Naive thymus-derived CD4-positive, alpha-beta T cell (primary cell): Measurements from ENCODE around the gene MARCHF10. TPM values are rescaled to one million over a fixed set of nuclear protein-coding genes. Genes with fewer than 3 reads are reported as not detected.

Experiments
- ATAC-seq: fragments of 150-1000 bp; cut with Tn5 transposase; 2 replicates; pipeline ENCODE4 v1.10.0; 2021; ENCODE audit warnings: mild to moderate bottlenecking, moderate library complexity
- CTCF ChIA-PET: fragments of 350-600 bp; sonication (Branson Sonifier 250); formaldehyde crosslinking; loops from one replicate; lab custom pipeline; 2021; ENCODE audit warnings: antibody characterized with exemption; lab: Charles Lee
- POLR2A ChIA-PET: fragments of 350-600 bp; sonication (Branson Sonifier 250); formaldehyde crosslinking; loops from one replicate; lab custom pipeline; 2021; ENCODE audit warnings: antibody characterized with exemption, inconsistent platforms; lab: Charles Lee
- DNase-seq, 9 donors: peaks; one replicate each; pipeline versions ENCODE4 v3.0.0 to v3.0.0-alpha.2; 2020 to 2022; ENCODE audit warnings: mixed read lengths in 1 of 9
- H3K27ac ChIP-seq: one replicate; pipeline ENCODE4 v1.7.0; 2013; ENCODE audit warnings: mild to moderate bottlenecking, low read depth, low read length, moderate library complexity
- H3K27me3 ChIP-seq, 2 donors: one replicate each; pipeline ENCODE4 v1.7.0; 2013; ENCODE audit warnings: low read length in 2 of 2, mild to moderate bottlenecking in 2 of 2, moderate library complexity in 2 of 2; ENCODE audit not compliant: control insufficient read depth in 2 of 2, insufficient read depth in 2 of 2
- H3K36me3 ChIP-seq, 3 experiments: 1 replicate in 2 of 3; 2 replicates in 1 of 3; pipeline ENCODE4 v1.7.0; 2013; ENCODE audit warnings: low read length in 3 of 3, mild to moderate bottlenecking in 3 of 3, moderate library complexity in 1 of 3; ENCODE audit not compliant: insufficient read depth in 3 of 3, control insufficient read depth in 2 of 3
- H3K4me1 ChIP-seq, 2 donors: one replicate each; pipeline ENCODE4 v1.7.0; 2013; ENCODE audit warnings: low read length in 2 of 2, mild to moderate bottlenecking in 2 of 2, moderate library complexity in 1 of 2; ENCODE audit not compliant: control insufficient read depth in 2 of 2, insufficient read depth in 2 of 2
- H3K4me3 ChIP-seq: 2 replicates; pipeline ENCODE4 v1.7.0; 2013; ENCODE audit warnings: mild to moderate bottlenecking, low read length
- H3K9me3 ChIP-seq, 3 experiments: 1 replicate in 2 of 3; 2 replicates in 1 of 3; pipeline ENCODE4 v1.7.0; 2013; ENCODE audit warnings: low read length in 3 of 3; ENCODE audit not compliant: control insufficient read depth in 2 of 3
- H3K27ac Mint-ChIP-seq, 9 donors: one replicate each; pipeline ENCODE4 v1.8.0; 2020 to 2022; ENCODE audit warnings: mixed read lengths in 9 of 9, mild to moderate bottlenecking in 8 of 9, moderate library complexity in 5 of 9, inconsistent platforms in 2 of 9
- H3K27me3 Mint-ChIP-seq, 5 donors: one replicate each; pipeline ENCODE4 v1.8.0; 2021 to 2022; ENCODE audit warnings: mixed read lengths in 5 of 5, mild to moderate bottlenecking in 1 of 5
- H3K36me3 Mint-ChIP-seq, 5 donors: one replicate each; pipeline ENCODE4 v1.8.0; 2020 to 2022; ENCODE audit warnings: mixed read lengths in 5 of 5, mild to moderate bottlenecking in 3 of 5, inconsistent platforms in 1 of 5
- H3K4me1 Mint-ChIP-seq, 7 donors: one replicate each; pipeline ENCODE4 v1.8.0; 2020 to 2022; ENCODE audit warnings: mixed read lengths in 7 of 7, mild to moderate bottlenecking in 3 of 7, inconsistent platforms in 1 of 7
- H3K4me3 Mint-ChIP-seq, 10 donors: one replicate each; pipeline ENCODE4 v1.8.0; 2020 to 2022; ENCODE audit warnings: mild to moderate bottlenecking in 10 of 10, mixed read lengths in 10 of 10, moderate library complexity in 6 of 10, inconsistent platforms in 2 of 10
- H3K9me3 Mint-ChIP-seq, 11 donors: one replicate each; pipeline ENCODE4 v1.8.0; 2020 to 2022; ENCODE audit warnings: mixed read lengths in 11 of 11, mild to moderate bottlenecking in 4 of 11, inconsistent platforms in 1 of 11, moderate library complexity in 1 of 11
- intact Hi-C, 2 donors: fragments of 100-400 bp; cut with micrococcal nuclease; formaldehyde crosslinking; loops; one replicate each; pipeline ENCODE4 v1.15.1; 2023
- polyA plus RNA-seq, 2 donors: library from polyadenylated mRNA; unstranded; fragments of 300-500 nt; fragmentation: Illumina TruSeq; gene quantifications; one replicate each; pipeline ENCODE4 v1.2.3, GENCODE V29; 2021
- total RNA-seq, 6 experiments: library from RNA in 5 of 6; stranded (reverse) in 5 of 6; gene quantifications; 1 replicate in 5 of 6; 2 replicates in 1 of 6; pipeline ENCODE4 v1.2.3 and lab custom pipeline; 2021 to 2026

Gene MARCHF10
- total and polyA plus RNA-seq, 7 experiments from 2014 or later = 0.13 to 0.43 (median 0.29) TPM; not detected in 4

DNA sequence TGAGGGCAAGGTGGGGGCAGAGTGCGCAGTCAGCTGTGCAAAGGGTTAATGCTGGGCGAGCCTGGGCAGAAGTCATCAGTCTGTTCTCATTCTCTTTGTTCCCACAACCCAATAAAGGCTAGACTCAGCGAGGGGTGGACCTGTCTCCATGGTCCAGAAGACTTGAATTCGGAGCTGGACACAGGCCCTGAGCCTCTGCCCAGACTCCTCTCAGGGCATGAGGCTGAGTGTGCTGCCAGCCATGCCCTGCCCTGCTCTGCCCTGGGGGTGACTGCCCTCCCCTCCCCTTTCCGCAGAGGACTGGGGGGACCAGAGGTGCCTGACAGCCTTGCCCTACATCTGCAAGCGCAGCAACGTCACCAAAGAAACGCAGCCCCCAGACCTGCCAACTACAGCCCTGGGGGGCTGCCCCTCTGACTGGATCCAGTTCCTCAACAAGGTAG, 126.2 kb downstream of the MARCHF10 start:
- Histone ChIP-seq H3K27ac (no peak overlapping the region), H3K4me1 (no peaks in the 10 kb centered on the region), H3K4me3 (no peak overlapping the region), H3K27me3 (no peaks in the 10 kb centered on the region), H3K9me3 (no peaks in the 10 kb centered on the region), H3K36me3 (no peaks in the 10 kb centered on the region)
- H3K9me3 Mint-ChIP-seq = no peaks in the 10 kb centered on the region
- ATAC-seq (no peak), DNase-seq (no peak)
- no peak overlapping the region for H3K4me3 Mint-ChIP-seq
- H3K27me3 Mint-ChIP-seq = peaks cover 0 to 3% (median 0%) of the 10 kb centered on the region in 5 donors
- intact Hi-C loops = no loop called here
- POLR2A ChIA-PET = no interaction called here
- H3K36me3 Mint-ChIP-seq = peaks cover 0 to 4% (median 0%) of the 10 kb centered on the region in 5 donors
- H3K4me1 Mint-ChIP-seq = no peaks in the 10 kb centered on the region
- no peak overlapping the region for H3K27ac Mint-ChIP-seq
- CTCF ChIA-PET = no interaction called here

GRCh38 chr17:62681061-62681938, 126.8 kb downstream of the MARCHF10 start:
- no peak for ATAC-seq

DNA sequence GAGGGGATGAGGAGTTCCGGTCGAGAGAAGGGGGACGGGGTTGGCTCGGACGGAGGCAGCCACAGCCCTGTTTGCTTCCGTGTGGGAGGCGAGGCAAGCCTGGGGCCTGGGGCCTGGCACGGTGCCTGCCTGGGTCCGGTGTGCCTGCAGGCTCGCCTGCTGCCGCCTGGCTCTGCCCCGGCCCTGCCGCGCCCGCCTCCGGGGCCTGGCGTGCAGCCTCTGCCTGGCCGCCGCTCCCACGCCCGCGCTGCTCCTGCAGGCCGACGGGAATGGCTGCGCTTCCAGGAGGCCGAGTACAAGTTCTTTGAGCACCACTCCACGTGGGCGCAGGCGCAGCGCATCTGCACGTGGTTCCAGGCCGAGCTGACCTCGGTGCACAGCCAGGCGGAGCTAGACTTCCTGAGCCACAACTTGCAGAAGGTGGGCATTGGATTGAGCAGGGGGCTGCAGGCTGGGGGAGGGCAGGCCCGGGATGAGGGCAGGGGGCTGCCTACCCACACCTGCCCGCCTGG, 127.5 kb downstream of the MARCHF10 start:
- DNase-seq = no peak
- Mint-ChIP-seq H3K36me3 (no peaks in the 10 kb centered on the region), H3K4me3 (no peak overlapping the region), H3K9me3 (no peaks in the 10 kb centered on the region), H3K27ac (no peak overlapping the region), H3K4me1 (no peaks in the 10 kb centered on the region), H3K27me3 (peaks cover 0 to 3% (median 0%) of the 10 kb centered on the region in 5 donors)
- ChIA-PET POLR2A (no interaction called here), CTCF (no interaction called here)
- H3K4me3 ChIP-seq = no peak overlapping the region
- H3K4me1 ChIP-seq = no peaks in the 10 kb centered on the region
- H3K27me3 ChIP-seq = no peaks in the 10 kb centered on the region
- no peaks in the 10 kb centered on the region for H3K9me3 ChIP-seq
- H3K27ac ChIP-seq = no peak overlapping the region
- intact Hi-C loops = no loop called here
- no peaks in the 10 kb centered on the region for H3K36me3 ChIP-seq
- ATAC-seq = no peak

More at GRCh38 chr17:62681061-62681938, 126.8 kb downstream of the MARCHF10 start:
- H3K4me1 ChIP-seq = no peaks in the 10 kb centered on the region
- DNase-seq = no peak
- Mint-ChIP-seq H3K4me3 (no peak overlapping the region), H3K27ac (no peak overlapping the region), H3K36me3 (no peaks in the 10 kb centered on the region), H3K27me3 (peaks cover 0 to 3% (median 0%) of the 10 kb centered on the region in 5 donors), H3K4me1 (no peaks in the 10 kb centered on the region), H3K9me3 (no peaks in the 10 kb centered on the region)
- POLR2A ChIA-PET = no interaction called here
- no peaks in the 10 kb centered on the region for H3K9me3 ChIP-seq
- H3K27ac ChIP-seq = no peak overlapping the region
- CTCF ChIA-PET = no interaction called here
- H3K36me3 ChIP-seq = no peaks in the 10 kb centered on the region
- H3K27me3 ChIP-seq = no peaks in the 10 kb centered on the region
- intact Hi-C loops = no loop called here
- H3K4me3 ChIP-seq = no peak overlapping the region

DNA sequence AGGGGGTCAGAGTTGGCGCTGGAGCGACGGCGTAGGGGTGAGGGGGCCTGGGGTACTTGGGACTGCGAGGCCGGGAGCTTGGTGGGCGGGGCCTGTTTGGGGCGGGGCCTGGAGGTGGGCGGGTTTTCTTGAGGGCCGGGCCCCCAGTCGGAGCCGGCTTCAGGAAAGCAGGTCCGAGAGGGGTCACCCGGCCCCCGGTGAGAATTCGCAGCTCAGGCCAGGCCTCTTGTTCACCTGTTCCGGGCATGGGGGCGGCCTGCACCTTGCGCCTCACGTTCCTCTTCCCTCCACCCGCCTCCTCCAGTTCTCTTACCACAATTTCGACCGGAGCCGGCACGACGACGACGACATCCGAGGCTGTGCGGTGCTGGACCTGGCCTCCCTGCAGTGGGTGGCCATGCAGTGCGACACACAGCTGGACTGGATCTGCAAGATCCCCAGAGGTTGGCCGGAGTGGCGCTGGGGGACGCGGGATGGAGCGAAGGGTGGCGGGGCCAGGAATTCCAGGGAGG, 128.2 kb downstream of the MARCHF10 start:
- no peak overlapping the region for H3K4me3 ChIP-seq
- Mint-ChIP-seq H3K27me3 (peaks cover 0 to 3% (median 0%) of the 10 kb centered on the region in 5 donors), H3K4me3 (no peak overlapping the region), H3K9me3 (no peaks in the 10 kb centered on the region), H3K36me3 (no peaks in the 10 kb centered on the region), H3K4me1 (no peaks in the 10 kb centered on the region), H3K27ac (no peak overlapping the region)
- intact Hi-C loops = no loop called here
- ATAC-seq (no peak), DNase-seq (no peak)
- ChIA-PET POLR2A (no interaction called here), CTCF (no interaction called here)
- no peaks in the 10 kb centered on the region for H3K4me1 ChIP-seq
- H3K27me3 ChIP-seq = no peaks in the 10 kb centered on the region
- no peaks in the 10 kb centered on the region for H3K9me3 ChIP-seq
- H3K36me3 ChIP-seq = no peaks in the 10 kb centered on the region
- no peak overlapping the region for H3K27ac ChIP-seq

GRCh38 chr17:62678214-62678919, 129.7 kb downstream of the MARCHF10 start:
- Histone ChIP-seq H3K27ac (no peak overlapping the region), H3K27me3 (no peaks in the 10 kb centered on the region), H3K4me1 (no peaks in the 10 kb centered on the region), H3K36me3 (no peaks in the 10 kb centered on the region), H3K9me3 (no peaks in the 10 kb centered on the region), H3K4me3 (no peak overlapping the region)
- H3K27me3 Mint-ChIP-seq = no peaks in the 10 kb centered on the region
- POLR2A ChIA-PET = no interaction called here
- no peaks in the 10 kb centered on the region for H3K4me1 Mint-ChIP-seq
- ATAC-seq = no peak
- no peak overlapping the region for H3K27ac Mint-ChIP-seq
- no peak overlapping the region for H3K4me3 Mint-ChIP-seq
- no peaks in the 10 kb centered on the region for H3K9me3 Mint-ChIP-seq
- H3K36me3 Mint-ChIP-seq = no peaks in the 10 kb centered on the region
- no peak for DNase-seq
- intact Hi-C loops = no loop called here
- CTCF ChIA-PET = no interaction called here

GRCh38 chr17:62676952-62677596, 131.0 kb downstream of the MARCHF10 start:
- Mint-ChIP-seq H3K27me3 (no peaks in the 10 kb centered on the region), H3K4me3 (no peak overlapping the region), H3K36me3 (no peaks in the 10 kb centered on the region), H3K4me1 (peaks cover 0 to 5% (median 0%) of the 10 kb centered on the region in 7 donors), H3K27ac (no peak overlapping the region), H3K9me3 (no peaks in the 10 kb centered on the region)
- POLR2A ChIA-PET = no interaction called here
- H3K4me3 ChIP-seq = no peak overlapping the region
- no peaks in the 10 kb centered on the region for H3K27me3 ChIP-seq
- intact Hi-C loops = no loop called here
- H3K9me3 ChIP-seq = no peaks in the 10 kb centered on the region
- H3K4me1 ChIP-seq = no peaks in the 10 kb centered on the region
- no peaks in the 10 kb centered on the region for H3K36me3 ChIP-seq
- no peak for DNase-seq
- CTCF ChIA-PET = no interaction called here
- no peak overlapping the region for H3K27ac ChIP-seq
- ATAC-seq = no peak
